Measurements from ENCODE around the gene CCDC141.

DNA sequence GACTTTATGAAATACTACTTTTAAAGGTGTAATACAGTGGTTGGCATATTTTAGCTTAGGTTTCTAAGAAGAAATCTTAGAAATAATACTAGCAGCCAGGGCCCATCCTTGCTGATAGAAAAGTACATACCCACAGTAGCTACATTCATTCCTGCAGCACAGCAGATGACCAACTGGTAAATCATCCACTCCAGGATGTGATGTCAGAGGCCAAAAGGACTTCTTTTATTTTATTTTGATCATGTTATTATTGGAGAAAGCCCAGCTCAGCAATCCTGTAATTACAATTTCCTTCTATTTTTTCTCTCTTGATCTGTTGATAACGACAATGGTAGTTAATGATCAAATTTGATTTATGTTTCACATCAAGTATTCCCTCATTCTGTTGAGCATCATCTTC, 224.8 kb downstream of the CCDC141 start:
- TF ChIP-seq, protein P1, sequence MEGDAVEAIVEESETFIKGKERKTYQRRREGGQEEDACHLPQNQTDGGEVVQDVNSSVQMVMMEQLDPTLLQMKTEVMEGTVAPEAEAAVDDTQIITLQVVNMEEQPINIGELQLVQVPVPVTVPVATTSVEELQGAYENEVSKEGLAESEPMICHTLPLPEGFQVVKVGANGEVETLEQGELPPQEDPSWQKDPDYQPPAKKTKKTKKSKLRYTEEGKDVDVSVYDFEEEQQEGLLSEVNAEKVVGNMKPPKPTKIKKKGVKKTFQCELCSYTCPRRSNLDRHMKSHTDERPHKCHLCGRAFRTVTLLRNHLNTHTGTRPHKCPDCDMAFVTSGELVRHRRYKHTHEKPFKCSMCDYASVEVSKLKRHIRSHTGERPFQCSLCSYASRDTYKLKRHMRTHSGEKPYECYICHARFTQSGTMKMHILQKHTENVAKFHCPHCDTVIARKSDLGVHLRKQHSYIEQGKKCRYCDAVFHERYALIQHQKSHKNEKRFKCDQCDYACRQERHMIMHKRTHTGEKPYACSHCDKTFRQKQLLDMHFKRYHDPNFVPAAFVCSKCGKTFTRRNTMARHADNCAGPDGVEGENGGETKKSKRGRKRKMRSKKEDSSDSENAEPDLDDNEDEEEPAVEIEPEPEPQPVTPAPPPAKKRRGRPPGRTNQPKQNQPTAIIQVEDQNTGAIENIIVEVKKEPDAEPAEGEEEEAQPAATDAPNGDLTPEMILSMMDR (IDR thresholded peaks at IDR 0.05) = no peak
- TF ChIP-seq ZFX (IDR thresholded peaks at IDR 0.05; ENCODE audit: borderline replicate concordance) = no peak
